Activated CD8-positive, alpha-beta memory T cell treated with anti-CD3 and anti-CD28 coated beads, Interleukin-2, amount 50 U/mL, for 1 hour (primary cell): ENCODE measurements around the gene IGF2R.
"Not testable (repeated sequence)": the region's sequence is repeated elsewhere in the genome, so short reads cannot be mapped to it uniquely, and the experiment has no call there.

Source experiments
- DNase-seq: peaks from one replicate; pipeline ENCODE4 v3.0.0-alpha.2; 2020; ENCODE audit errors: extremely low read depth

IGF2R gene

DNA sequence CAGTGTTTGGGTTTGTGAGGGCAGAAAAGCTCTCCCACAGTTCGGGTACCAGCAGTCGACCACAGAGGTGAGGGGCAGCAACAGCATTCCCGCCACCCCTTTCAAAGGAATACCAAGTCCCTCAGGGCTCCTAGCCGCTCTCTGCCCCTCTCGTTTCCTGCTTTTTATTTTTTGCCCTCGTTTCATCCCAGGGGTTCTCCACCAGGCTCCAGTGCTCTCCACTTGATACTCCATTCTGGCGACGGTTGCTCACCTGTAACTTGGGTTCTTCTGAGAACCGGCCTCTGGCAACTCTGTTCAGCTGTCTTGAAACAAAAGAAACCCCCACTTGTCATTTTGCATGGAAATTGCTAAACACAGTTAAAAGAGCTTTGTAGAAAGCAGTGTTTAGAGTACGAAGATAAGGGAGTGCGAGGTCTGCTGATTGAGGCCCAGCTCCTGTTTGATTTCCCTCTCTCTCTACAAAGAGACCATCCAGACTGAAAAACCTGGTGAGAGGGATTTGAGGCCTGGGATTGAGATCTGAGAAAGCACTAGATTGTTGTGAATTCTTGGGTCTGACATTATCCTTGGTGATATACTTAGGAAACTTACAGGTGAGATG lies 28.7 kb downstream of the IGF2R start:
- DNase-seq, result no peak

DNA sequence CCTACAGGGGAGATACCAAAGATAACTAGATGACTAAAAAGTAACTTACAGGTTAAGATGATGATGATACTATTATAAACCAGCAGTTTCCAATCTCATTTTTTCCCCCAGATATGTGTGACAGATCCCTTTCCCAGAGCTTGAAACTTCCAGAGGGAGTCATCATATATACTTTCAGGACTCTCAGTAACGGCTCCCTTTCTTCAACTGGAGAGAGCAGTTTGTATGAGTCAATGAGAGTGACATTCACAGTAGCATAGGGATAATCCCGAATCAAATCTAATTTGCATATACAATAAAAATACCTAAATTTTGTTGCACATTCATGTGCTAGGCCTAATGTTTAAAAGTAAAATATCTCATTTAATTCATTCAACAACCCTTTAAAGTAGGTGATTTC lies 29.7 kb downstream of the IGF2R start:
- DNase-seq, result no peak

DNA sequence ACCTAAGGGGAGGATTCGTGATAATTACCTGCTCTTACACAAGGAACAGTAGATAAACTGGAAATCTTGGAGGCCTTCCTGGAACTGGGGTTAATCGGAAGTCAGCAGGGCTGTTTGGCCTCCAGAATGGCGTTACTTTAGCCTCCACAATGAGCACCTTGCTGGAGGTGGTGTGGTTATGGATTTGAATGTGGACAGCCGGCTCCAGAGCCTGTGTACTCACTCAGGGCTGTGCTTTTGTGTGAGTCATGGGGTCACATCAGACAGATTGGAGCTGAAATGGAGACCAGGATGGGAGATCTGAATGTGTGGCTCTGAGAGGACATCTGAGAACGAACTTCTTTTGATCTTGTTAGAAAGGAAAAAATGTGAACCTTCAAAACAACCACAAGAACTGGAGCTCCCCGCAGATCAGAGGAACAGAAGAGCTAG lies 30.4 kb downstream of the IGF2R start:
- no peak for DNase-seq

DNA sequence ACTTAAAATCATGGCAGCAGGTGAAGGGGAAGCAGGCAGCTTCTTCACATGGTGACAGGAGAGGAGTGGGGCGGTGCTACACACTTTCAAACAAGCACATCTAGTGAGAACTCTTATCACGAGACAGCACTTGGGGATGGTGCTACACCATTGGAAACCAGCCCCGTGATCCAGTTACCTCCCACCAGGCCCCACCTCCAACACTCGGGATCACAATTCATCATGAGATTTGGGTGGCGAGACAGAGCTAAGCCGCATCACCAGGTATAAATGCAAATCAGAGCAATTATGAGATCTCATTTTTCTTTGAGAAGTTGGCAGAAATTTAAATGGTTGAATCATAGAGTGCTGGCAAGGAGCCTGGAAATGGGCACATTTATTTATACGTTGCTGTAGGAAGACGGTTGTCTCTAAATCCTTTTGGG lies 31.4 kb downstream of the IGF2R start:
- no peak for DNase-seq

DNA sequence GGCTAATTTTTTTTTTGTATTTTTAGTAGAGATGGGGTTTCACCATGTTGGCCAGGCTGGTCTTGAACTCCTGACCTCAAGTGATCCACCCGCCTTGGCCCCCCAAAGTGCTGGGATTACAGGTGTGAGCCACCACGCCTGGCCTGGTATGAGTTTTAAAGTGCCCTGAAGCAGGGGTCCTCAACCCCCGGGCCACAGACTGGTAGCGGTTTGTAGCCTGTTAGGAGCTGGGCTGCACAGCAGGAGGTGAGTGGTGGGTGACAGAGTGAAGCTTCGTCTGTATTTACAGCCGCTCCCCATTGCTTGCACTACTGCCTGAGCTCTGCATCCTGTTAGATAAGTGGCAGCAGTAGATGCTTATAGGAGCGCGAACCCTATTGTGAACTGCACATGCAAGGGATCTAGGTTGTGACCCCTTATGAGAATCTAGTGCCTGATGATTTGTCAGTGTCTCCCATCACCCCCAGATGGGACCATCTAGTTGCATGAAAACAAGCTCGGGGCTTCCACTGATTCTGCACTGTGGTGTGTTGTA lies 32.1 kb downstream of the IGF2R start:
- DNase-seq, result not testable (repeated sequence)

DNA sequence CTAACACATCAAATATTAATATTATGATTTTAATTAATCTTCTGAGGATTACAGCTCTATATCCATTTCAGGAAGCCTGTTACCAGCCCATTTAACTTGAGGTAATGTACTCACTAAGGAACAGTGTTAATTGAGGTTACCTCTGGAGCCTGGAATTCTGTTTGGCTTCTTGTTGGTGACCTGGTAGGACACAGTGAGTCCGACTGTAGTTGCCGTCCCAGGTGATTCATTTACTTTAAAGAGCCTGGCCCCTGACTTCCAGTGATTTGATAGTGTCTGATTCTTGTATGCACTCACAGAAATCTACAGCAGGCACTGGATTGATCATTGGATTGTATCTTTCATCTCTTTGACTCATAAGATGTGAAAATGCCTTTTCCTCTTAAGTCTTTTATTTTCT lies 34.0 kb downstream of the IGF2R start:
- DNase-seq, result no peak

DNA sequence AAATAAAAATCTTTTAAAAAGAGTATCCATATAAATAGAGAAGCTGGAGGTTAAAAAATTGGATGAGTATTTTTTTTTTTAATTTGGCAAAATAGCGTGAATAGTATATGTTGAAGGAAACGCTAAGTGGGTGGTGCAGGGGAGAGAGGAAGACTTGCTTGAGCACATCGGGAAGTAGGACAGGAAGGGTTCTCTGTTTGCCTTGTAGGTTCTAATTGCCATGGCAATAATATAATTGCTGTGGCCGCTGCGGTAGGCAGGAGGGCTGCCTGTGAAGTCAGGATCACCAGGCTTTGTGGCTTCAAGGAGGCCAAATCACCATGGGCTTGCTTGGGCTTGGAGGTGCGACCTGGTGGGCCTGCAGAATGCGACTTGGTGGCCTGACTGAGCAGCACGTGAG lies 35.1 kb downstream of the IGF2R start:
- DNase-seq, result no peak

DNA sequence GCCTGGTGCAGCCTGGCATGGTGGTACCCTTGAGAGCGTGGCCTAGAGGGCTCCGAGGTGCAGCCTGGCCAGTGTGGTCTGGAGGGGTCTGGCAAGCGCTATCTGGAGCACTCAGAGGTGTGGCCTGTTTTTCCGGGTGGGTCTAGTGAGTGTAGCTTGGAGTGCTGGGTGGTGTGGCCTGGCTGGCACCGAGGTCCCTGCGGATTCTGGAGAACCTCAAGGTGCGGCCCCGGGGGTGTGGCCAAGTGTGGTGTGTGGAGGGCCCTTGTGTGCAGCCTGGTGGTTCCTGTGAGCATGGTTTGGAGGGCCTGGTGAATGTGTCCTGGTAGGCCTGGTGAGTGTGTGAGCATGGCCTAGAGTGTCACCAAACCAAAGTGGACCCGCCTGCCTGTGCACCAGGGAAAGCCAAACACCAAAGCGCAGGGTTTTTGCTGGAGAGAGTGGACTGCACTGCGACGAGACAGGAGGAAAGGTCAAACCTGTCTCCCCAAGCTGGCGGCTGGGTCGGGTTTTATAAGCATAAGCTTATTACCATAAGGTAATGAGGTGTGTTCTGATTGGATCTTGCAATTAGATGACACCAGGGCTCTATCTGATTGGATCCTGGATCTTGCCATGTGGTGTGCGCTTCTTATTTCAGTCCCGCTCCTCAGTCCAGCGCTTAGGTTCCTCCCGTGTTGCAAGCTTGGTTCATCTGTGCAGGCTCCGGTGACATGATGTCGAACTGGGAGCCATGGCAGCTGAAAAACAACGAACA lies 35.7 kb downstream of the IGF2R start:
- no peak for DNase-seq

DNA sequence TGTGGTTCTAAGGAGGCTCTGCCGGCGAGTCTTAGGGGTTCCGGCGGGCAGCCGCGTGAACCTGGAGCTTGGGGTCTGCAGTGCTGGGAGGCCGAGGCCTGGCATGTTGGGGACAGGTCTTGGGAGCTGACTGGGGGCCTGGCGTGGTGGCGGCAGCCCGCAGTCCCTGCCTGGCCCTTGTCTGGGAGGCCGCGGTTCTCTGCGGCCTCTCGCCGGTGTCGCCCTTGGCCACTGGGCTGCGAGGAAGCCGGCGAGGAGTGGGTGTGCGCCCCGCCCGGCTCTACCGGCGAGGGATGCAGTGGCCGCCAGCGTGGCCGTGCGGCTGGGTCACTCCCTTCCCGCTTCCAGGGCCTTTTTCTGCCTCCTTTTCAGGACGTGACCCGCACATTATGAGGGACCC lies 36.3 kb downstream of the IGF2R start:
- DNase-seq, result no peak

DNA sequence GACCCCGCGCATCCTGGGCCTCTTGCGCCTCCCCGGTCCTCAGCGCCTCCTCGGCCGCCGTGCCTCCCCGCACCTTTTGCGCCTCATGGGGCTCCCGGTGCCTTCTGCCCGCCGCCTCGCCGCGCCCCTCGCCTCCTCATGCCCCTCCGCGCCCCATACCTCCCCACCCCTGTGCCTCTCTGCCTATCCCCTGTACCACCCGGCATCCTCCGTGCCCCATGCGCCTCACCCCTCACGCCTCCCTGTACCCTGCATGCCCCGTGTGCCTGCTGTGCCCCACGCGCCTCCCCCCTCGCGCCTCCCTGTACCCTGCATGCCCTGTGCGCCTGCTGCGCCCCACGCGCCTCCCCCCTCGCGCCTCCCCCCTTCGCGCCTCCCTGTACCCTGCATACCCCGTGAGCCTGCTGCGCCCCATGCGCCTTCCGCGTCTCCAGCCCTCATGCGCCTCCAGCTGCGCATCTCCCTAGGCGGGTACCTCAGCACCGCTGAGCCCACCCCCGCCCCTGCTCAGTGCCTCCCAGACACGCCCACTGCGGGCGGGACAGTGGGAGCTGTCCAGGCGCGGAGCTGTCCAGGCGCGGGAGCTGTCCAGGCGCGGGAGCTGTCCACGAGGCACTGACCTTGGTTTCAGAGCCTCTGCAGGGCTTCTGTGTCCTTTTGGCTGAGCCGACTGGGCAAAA lies 37.1 kb downstream of the IGF2R start:
- no peak for DNase-seq

DNA sequence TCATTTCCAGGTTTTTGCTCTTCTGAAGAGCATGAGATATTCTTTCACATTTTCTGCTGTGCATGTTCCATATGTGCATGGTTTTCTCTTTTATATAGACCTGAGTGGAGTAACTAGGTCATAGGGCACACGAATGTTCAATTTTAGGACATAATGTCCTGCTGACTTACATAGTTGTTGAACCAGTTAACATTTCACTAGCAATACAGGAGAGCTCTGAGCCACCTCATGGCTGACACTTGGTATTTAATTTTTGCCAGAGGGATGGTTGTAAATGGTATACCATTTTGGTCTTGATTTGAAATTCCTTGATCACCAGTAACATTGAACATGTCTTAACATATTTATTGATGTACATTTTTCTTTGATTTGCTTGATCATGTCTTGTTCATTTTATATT lies 38.3 kb downstream of the IGF2R start:
- DNase-seq, result no peak

DNA sequence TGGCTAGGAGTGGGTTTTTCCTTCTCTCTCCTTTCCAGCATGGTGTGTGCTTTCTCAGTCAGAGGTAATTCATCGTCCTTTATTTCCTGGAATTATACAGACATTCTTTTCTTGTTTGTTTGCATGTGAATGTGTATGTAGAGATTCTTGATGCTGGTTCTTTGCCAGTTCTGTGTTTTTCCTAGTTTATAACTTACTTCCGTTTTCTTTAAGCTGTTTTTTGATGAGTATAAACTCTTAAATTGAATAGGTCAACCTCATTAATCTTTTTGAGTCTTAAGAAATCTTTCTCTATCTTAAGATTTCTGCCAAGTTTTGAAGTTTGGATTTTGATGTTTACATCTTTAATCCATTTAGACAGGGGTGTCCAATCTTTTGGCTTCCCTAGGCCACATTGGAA lies 38.7 kb downstream of the IGF2R start:
- no peak for DNase-seq

DNA sequence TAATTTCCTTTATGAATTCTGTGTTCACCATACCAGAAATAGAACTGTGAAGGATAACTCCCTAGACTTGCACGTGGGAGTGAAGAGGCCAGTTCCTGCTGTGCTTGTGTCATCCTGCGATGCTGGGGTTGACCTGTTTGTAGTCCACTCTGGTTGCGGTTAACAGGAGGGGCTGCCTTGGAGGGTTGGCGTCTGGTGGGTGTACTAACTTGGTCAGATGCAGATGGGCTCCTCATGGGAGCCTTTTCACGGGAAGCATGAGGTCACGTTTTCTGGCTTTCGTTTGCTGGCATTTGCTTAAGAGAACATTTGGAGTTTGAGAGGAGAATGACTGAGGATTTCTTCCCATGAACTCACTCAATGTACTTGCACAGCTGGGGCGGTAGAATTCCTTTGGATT lies 41.2 kb downstream of the IGF2R start:
- no peak for DNase-seq

DNA sequence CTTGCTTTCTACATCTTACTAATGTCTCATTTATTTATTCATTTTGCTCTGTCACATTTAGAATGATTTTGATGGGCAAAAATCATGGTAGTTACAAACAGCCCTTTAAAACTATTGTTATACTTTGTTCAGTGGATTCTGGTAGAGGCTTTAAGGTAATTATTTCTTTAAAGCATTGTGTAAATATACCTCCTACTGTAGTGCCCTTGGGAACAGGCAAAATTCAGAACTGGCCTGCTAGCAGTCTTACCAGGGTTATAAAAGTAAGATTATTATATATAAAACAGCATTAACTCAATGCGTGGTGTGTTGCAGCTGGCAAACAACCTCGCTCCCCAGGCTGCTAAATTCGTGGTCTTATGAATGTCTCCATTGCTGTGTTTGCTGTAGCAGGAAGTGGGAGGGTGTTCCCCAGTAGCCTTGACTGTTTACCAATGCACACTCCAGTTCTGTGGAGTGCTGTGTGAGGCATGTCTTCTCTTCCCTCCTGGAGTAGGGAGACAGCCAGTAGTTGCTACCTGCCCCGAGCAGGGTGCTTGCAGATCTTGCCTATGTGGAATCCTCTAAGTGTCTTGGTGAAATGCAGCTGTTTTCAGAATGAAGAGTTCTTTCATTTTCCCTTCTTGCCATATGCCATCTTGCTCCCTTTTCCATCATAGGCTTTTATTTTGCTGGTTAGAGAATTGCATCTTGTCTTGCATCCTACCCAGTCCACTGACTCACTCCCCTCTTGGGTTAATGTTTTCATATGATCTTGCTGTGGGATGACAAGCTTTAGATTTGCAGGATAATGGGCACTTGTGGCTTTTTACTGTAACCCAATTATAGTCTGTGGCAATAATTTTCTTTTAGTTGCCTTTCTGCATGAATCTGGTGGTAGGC lies 45.3 kb downstream of the IGF2R start:
- no peak for DNase-seq

DNA sequence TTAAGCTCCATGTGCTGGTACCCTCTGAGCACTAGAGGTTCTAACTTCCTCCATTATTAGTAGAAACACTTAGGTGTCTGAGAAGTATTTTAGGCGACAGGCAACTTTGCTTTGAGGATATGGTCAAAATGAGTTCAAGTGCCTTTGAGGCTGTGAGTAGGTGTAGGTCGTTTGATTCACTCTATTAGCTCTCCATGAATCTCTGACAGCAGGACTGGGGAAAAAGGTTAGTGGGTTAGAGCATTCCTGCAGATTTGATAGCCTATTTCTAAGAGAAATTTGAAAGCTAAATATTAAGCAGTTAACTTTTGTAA lies 45.9 kb downstream of the IGF2R start:
- no peak for DNase-seq

DNA sequence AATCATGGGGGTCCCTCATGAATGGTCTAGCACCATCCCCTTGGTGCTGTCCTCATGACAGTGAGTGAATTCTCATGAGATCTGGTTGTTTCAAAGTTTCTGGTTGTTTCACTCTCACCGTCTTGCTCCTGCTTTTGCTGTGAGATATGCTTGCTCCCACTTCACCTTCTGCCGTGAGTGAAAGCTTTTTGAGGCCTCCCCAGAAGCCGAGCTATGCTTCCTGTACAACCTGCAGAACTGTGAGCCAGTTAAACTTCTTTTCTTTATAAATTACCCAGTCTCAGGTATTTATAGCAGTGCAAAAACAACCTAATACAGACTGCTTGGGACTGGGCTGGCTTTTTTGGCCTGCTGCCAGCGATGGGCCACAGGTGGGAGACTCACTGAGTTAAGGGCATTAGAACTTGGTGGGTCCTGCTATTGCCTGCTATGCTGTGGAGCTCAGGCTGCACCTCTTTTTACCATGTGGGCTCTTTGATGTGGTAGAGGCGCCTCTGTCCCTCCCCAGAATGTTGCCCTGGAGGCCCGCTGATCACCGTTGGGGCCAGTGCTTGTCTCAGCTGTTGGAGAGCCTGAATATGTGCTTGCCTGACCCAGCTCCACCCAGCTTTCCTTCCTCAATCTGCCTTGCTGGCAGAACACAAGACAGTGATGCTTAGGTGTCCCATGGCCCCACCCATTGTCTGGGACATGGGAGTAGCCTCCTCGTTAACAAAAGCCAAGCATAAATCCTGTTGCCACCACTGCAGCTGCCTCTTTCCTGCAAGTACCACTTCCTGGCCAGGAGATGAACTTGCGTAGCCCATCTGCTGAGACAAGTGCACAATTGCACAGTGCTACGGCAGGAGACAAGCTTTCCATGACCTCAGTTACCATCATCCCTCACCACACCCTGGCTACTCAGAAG lies 47.1 kb downstream of the IGF2R start:
- DNase-seq, result no peak

DNA sequence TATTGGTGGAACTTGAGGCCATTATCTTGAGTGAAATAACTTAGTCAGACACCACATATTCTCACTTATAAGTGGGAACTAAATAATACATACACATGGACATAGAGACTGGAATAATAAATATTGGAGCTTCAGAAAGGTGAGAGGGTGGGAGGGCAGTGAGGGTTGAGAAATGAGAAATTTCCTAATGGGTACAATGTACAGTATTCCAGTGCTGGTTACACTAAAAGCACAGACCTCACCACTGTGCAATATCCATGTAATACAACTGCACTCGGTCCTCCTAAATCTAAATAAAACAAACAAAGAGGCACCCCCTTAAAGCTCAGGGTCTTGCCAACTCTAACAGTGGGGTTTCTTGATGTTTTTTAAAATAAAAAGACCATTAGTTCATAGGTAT lies 53.2 kb downstream of the IGF2R start:
- DNase-seq, result no peak

DNA sequence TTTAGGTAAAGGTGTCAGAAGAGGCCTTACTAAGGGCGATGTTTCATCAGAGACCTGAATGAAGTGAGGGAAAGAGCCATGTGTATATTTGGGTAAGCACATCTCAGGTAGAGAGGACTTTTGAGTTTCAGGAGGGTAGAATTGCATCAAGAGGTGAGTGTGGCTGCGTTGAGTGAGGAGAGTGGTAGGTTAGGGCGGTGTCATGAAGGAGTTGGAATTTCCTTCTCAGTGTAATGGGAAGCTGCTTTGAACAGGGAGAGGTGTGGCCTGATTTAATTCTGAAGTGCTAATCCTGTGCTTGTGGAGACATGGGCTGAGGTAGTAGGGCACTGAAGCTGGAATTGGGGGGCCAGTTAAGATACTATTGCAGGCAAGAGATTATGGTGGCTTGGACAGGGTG lies 53.9 kb downstream of the IGF2R start:
- DNase-seq, result no peak

DNA sequence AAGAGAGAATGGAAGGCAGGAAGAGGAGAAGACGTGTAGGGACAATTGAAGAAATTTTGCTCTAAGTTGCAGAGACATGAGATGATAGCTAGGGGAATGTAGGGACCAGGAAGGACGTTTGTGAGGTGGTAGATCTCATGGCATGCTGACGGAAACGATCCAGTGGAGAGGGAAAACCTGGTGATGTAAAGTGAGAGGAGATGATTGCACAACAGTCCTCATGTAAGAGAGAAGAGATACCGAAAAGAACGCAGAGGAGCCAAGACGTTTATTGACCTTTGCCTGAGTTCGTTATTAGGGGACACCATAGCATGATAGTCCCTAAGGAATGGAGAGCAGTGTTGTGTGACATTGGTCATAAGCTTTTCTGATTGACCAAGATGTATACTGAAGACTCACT lies 55.3 kb downstream of the IGF2R start:
- DNase-seq, result no peak

DNA sequence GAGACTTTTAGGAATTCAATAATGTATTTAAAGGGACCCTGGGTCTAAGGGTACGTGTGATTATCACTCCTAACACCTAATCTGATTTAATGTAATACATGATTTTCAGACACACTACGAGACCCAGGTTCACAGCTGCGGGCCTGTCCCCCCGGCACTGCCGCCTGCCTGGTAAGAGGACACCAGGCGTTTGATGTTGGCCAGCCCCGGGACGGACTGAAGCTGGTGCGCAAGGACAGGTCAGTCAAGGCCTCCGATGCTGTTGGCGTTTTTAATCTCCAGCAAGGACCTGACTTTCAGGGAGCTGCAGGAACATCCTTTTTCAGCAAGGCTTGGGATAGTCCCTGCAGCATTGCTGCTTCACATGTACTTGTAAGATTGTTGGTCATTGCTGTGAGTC lies 58.2 kb downstream of the IGF2R start:
- no peak for DNase-seq

DNA sequence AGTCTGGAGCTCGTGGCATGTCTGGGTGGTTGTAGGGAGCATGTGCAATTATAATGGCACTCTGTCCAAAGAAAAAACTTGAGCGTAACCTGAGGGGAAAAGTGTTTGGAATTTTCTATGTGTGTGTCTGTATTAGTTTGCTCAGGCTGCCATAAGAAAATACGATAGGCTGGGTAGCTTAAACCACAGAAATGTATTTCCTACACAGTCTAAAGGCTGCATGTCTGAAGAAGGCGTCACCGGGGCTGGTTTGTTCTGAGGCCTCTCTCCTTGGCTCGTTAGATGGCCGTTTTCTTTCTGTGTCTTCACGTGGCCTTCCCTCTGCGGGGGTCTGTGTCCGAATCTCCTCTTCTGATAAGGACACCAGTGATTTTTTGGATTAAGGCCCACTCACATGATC lies 59.0 kb downstream of the IGF2R start:
- DNase-seq, result no peak
